Omental fat pad (tissue), 4 donors: Measurements from ENCODE around the gene BRINP1. TPM values are rescaled to one million over a fixed set of nuclear protein-coding genes. Genes with fewer than 3 reads are reported as not detected.

Experiments
- ATAC-seq: fragments of 150-250 bp; one replicate; pipeline ENCODE4 v1.9.1; 2016; ENCODE audit warnings: mild to moderate bottlenecking, moderate library complexity; ENCODE audit not compliant: low FRiP score
- DNase-seq: peaks from one replicate; pipeline ENCODE4 v3.0.0-alpha.2; 2019; ENCODE audit warnings: low spot score
- CTCF ChIP-seq, 3 donors: fragments of 450-650 bp; IDR thresholded peaks; one replicate each; pipeline ENCODE4 v1.5.1; 2016 to 2017; ENCODE audit warnings: antibody characterized with exemption in 3 of 3, mild to moderate bottlenecking in 3 of 3, moderate library complexity in 2 of 3
- total RNA-seq, 4 donors: library from RNA; depleted of rRNA; stranded (reverse); fragments of >200 nt; gene quantifications; one replicate each; pipeline ENCODE4 v1.1.0, GENCODE V29; 2016

The BRINP1 gene
- total RNA-seq, 4 donors from 2014 or later, result 0.24 to 0.37 TPM; not detected in 2

DNA sequence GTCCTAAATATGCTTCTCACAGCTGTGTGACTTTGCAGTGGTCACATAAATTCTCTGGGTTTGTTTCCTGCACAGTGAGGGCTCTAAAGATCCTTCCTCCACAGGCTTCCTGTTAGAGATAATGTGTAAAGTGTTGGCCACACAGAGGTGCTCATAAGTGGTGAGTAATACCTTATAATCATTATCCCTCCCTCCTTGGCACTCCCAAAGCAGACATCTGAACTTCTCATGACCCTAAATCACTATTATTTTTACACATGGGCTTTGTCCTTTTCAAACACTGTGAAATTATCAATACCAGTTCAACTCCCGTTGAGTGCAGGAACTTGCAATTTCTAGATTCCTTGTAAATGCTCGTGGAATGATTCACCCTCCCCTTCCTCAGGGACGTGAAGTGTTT, 100.2 kb downstream of the BRINP1 start:
- ATAC-seq (no peak), DNase-seq (no peak)
- TF ChIP-seq CTCF (IDR thresholded peaks at IDR 0.05), result no peak

- ATAC-seq (no peak), DNase-seq (no peak)
- TF ChIP-seq CTCF (IDR thresholded peaks at IDR 0.05), result no peak
Measured at GRCh38 chr9:119264165-119264564, 105.1 kb downstream of the BRINP1 start.

- ATAC-seq, result no peak
- TF ChIP-seq CTCF (IDR thresholded peaks at IDR 0.05), result no peak
Measured at GRCh38 chr9:119257592-119257991, 111.6 kb downstream of the BRINP1 start.

GRCh38 chr9:119255116-119255515, 114.1 kb downstream of the BRINP1 start:
- TF ChIP-seq CTCF (IDR thresholded peaks at IDR 0.05), result no peak
- ATAC-seq (no peak), DNase-seq (no peak)

More at GRCh38 chr9:119257592-119257991, 111.6 kb downstream of the BRINP1 start:
- DNase-seq, result no peak

GRCh38 chr9:119252671-119253299, 116.5 kb downstream of the BRINP1 start:
- DNase-seq (no peak), ATAC-seq (no peak)
- no peak for TF ChIP-seq CTCF (IDR thresholded peaks at IDR 0.05)

GRCh38 chr9:119251936-119252335, 117.3 kb downstream of the BRINP1 start:
- no peak for DNase-seq
- TF ChIP-seq CTCF (IDR thresholded peaks at IDR 0.05), result no peak
- no peak for ATAC-seq

GRCh38 chr9:119250730-119251129, 118.5 kb downstream of the BRINP1 start:
- ATAC-seq, result no peak
- DNase-seq, result no peak
- no peak for TF ChIP-seq CTCF (IDR thresholded peaks at IDR 0.05)
